ENCODE results near the gene TMX2. TPM values are rescaled to one million over a fixed set of nuclear protein-coding genes. Genes with fewer than 3 reads are reported as not detected.

TMX2 gene
- total and polyA plus RNA-seq, 10 of the 15 experiments (the other 5 are each of a cell fraction or from before 2014, with no cell fraction given) = 64.3 to 134 (median 91.6) TPM

DNA sequence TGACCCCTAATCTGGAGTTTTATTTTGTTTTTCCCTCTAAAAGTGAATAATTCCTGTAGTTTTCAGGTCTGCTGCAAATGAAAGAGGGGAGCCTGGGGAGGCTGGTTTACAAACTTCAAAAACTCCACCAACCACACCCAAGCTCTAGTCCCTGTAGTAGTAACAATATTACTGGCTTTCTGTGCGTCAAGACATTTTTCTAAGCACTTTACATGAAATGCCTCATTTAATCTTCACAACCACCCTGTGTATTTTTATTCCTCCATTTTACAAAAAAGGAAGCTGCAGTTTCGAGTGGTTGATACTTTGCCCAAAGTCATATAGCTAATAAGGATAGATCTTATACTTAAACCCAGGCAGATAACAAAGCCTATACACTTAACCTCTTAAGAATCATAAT lies 72.7 kb downstream of the TMX2 start:
- SMC1A ChIA-PET (ENCODE audit: uncharacterized antibody, unreplicated experiment) = interaction anchor here (0.7 to 13.0 kb wide), 12 partner anchors 8 to 721 kb away, joined by 3 to 197 read pairs (median 5); partner anchors contain the start of genes BTBD18, CTNND1 and SELENOH
- TF ChIP-seq NFIC (IDR thresholded peaks at IDR 0.05; ENCODE audit: low read depth, low read length) (peak; percentile 44), MEF2B (IDR thresholded peaks at IDR 0.05; ENCODE audit: partially characterized antibody, poor library complexity, severe bottlenecking) (peak; percentile 32), RCOR1 (conservative IDR thresholded peaks at IDR 0.05; ENCODE audit: low read depth, low read length) (no peak), IKZF1 (conservative IDR thresholded peaks at IDR 0.05) (peak; percentile 49), MYB (IDR thresholded peaks at IDR 0.05; ENCODE audit: borderline replicate concordance, low read depth, low read length) (no peak), RUNX3 (IDR thresholded peaks at IDR 0.05; ENCODE audit: low read length) (peak; percentile 62), ZZZ3 (IDR thresholded peaks at IDR 0.05; ENCODE audit: control insufficient read depth, insufficient read length, low read depth) (no peak), JUNB (IDR thresholded peaks at IDR 0.05) (peak; percentile 48), YBX1 (IDR thresholded peaks at IDR 0.05) (no peak), CHD2 (IDR thresholded peaks at IDR 0.05; ENCODE audit: borderline replicate concordance, low read depth, low read length) (no peak), ZNF24 (IDR thresholded peaks at IDR 0.05) (no peak), MTA2 (IDR thresholded peaks at IDR 0.05; ENCODE audit: low read depth) (peak; percentile 78; the same call in 1 of the 2 replicates), ATF7 (IDR thresholded peaks at IDR 0.05; ENCODE audit: low read depth) (no peak)
- TF ChIP-seq, protein P1, sequence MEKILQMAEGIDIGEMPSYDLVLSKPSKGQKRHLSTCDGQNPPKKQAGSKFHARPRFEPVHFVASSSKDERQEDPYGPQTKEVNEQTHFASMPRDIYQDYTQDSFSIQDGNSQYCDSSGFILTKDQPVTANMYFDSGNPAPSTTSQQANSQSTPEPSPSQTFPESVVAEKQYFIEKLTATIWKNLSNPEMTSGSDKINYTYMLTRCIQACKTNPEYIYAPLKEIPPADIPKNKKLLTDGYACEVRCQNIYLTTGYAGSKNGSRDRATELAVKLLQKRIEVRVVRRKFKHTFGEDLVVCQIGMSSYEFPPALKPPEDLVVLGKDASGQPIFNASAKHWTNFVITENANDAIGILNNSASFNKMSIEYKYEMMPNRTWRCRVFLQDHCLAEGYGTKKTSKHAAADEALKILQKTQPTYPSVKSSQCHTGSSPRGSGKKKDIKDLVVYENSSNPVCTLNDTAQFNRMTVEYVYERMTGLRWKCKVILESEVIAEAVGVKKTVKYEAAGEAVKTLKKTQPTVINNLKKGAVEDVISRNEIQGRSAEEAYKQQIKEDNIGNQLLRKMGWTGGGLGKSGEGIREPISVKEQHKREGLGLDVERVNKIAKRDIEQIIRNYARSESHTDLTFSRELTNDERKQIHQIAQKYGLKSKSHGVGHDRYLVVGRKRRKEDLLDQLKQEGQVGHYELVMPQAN (conservative IDR thresholded peaks at IDR 0.05) = no peak
- TF ChIP-seq, protein P2, sequence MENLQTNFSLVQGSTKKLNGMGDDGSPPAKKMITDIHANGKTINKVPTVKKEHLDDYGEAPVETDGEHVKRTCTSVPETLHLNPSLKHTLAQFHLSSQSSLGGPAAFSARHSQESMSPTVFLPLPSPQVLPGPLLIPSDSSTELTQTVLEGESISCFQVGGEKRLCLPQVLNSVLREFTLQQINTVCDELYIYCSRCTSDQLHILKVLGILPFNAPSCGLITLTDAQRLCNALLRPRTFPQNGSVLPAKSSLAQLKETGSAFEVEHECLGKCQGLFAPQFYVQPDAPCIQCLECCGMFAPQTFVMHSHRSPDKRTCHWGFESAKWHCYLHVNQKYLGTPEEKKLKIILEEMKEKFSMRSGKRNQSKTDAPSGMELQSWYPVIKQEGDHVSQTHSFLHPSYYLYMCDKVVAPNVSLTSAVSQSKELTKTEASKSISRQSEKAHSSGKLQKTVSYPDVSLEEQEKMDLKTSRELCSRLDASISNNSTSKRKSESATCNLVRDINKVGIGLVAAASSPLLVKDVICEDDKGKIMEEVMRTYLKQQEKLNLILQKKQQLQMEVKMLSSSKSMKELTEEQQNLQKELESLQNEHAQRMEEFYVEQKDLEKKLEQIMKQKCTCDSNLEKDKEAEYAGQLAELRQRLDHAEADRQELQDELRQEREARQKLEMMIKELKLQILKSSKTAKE (IDR thresholded peaks at IDR 0.05; ENCODE audit: low read depth, poor library complexity, severe bottlenecking) = no peak
- TF ChIP-seq, protein P3, sequence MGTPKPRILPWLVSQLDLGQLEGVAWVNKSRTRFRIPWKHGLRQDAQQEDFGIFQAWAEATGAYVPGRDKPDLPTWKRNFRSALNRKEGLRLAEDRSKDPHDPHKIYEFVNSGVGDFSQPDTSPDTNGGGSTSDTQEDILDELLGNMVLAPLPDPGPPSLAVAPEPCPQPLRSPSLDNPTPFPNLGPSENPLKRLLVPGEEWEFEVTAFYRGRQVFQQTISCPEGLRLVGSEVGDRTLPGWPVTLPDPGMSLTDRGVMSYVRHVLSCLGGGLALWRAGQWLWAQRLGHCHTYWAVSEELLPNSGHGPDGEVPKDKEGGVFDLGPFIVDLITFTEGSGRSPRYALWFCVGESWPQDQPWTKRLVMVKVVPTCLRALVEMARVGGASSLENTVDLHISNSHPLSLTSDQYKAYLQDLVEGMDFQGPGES (IDR thresholded peaks at IDR 0.05) = no peak
- TF ChIP-seq, protein P4, sequence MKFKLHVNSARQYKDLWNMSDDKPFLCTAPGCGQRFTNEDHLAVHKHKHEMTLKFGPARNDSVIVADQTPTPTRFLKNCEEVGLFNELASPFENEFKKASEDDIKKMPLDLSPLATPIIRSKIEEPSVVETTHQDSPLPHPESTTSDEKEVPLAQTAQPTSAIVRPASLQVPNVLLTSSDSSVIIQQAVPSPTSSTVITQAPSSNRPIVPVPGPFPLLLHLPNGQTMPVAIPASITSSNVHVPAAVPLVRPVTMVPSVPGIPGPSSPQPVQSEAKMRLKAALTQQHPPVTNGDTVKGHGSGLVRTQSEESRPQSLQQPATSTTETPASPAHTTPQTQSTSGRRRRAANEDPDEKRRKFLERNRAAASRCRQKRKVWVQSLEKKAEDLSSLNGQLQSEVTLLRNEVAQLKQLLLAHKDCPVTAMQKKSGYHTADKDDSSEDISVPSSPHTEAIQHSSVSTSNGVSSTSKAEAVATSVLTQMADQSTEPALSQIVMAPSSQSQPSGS (IDR thresholded peaks at IDR 0.05; ENCODE audit: low read length) = 0 out of 2 replicates have a peak, but pooled peaks have one; percentile 38

More for the DNA sequence above, 72.7 kb downstream of the TMX2 start:
- ChIA-PET CTCF (interaction anchor here (1.5 to 6.3 kb wide), 7 partner anchors 10 to 141 kb away, joined by 3 to 62 read pairs (median 7); partner anchors contain the start of genes BTBD18, CTNND1 and SELENOH), RAD21 (ENCODE audit: unreplicated experiment) (interaction anchor here (0.9 to 6.2 kb wide), 6 partner anchors 11 to 43 kb away, joined by 3 to 73 read pairs (median 10); partner anchors contain the start of genes CTNND1 and SELENOH), POLR2A (interaction anchor here (0.5 to 2.3 kb wide), 8 partner anchors 8 to 129 kb away, joined by 3 to 16 read pairs (median 5); partner anchors contain the start of genes CTNND1 and SELENOH)
- H3K36me3 ChIP-seq (ENCODE audit: control insufficient read depth in 2 of 2, insufficient read depth in 2 of 2, low read length in 1 of 2) = 0 out of 4 replicates have a peak, but pooled peaks cover 0 to 4% of the 10 kb centered on the region in 2 experiments
- 0% methylated on average over 2 of the region's 2 CpGs for WGBS (ENCODE audit: insufficient coverage, insufficient replicate concordance, low lambda C conversion rate, missing lambda C conversion rate)
- H3K27ac ChIP-seq (ENCODE audit: control insufficient read depth, insufficient read depth) = peak overlapping the region; percentile 73
- H3K79me2 ChIP-seq (ENCODE audit: control insufficient read depth, insufficient read depth, low read length) = peaks cover 83% of the 10 kb centered on the region
- intact Hi-C loops (cut with micrococcal nuclease; ENCODE audit: unreplicated experiment) (loop anchor here (10.0 kb wide), 1 partner anchor 220 kb away; the partner anchor contains the start of gene UBE2L6), in situ Hi-C loops (cut with MboI) (no loop called here)
- no peak overlapping the region for H2AFZ ChIP-seq (ENCODE audit: control insufficient read depth, low read depth, low read length)
- H3K4me3 ChIP-seq = no peak overlapping the region
- H3K4me1 ChIP-seq (ENCODE audit: control insufficient read depth, insufficient read depth, low read length) = peaks cover 34% of the 10 kb centered on the region
- FAIRE-seq (no peak), DNase-seq (ENCODE audit: low read depth, low spot score) (no peak), ATAC-seq (peak; percentile 79)
- H3K4me2 ChIP-seq (ENCODE audit: control insufficient read depth, insufficient read depth) = peak overlapping the region; percentile 62
- no peaks in the 10 kb centered on the region for H4K20me1 ChIP-seq (ENCODE audit: control insufficient read depth, insufficient read depth)
- no TSS peak for BruUV-seq (replicated peaks)
- peak overlapping the region; percentile 16; the same call in 1 of the 2 replicates for H3K9ac ChIP-seq (ENCODE audit: control insufficient read depth, insufficient read depth, low read length)
- H3K9me3 ChIP-seq (replicated peaks; ENCODE audit: control insufficient read depth, insufficient read depth, low read length) = no peaks in the 10 kb centered on the region
- H3K27me3 ChIP-seq (replicated peaks in 1 of 2; ENCODE audit: control insufficient read depth in 2 of 2, insufficient read depth in 2 of 2, low read length in 1 of 2) = no peaks in the 10 kb centered on the region
